HCT116 (cell line): ENCODE data around the gene KCND2. TPM values are rescaled to one million over a fixed set of nuclear protein-coding genes. Genes with fewer than 3 reads are reported as not detected.

Source experiments
- ATAC-seq: fragments of 200-7000 bp; cut with Tn5 transposase; 2 replicates; pipeline ENCODE4 v1.9.1; 2020; ENCODE audit warnings: mild to moderate bottlenecking, moderate library complexity
- BruUV-seq: library from RNA; stranded (reverse); fragments of 400-500 nt; replicated peaks from 2 replicates; lab custom pipeline; 2021; lab: Mats Ljungman, UMichigan
- CTCF ChIA-PET: fragments of 300-600 bp; sonication (Branson Sonifier 250); formaldehyde crosslinking; loops from one replicate; lab custom pipeline; 2021; ENCODE audit warnings: antibody characterized with exemption; lab: Charles Lee
- POLR2A ChIA-PET: fragments of 300-600, 350-600 bp; sonication (Branson Sonifier 250); formaldehyde crosslinking; loops from one replicate; lab custom pipeline; 2021; ENCODE audit warnings: antibody characterized with exemption; lab: Charles Lee
- RAD21 ChIA-PET, 2 experiments: fragments of 300-600 bp; sonication (Branson Sonifier 250); formaldehyde crosslinking; loops; one replicate each; lab custom pipeline; 2023; ENCODE audit warnings: low total read pairs in 2 of 2; ENCODE audit not compliant: uncharacterized antibody in 2 of 2, unreplicated experiment in 2 of 2, low non-redundant PET in 1 of 2; lab: Charles Lee
- DNase-seq: peaks from one replicate; pipeline ENCODE4 v3.0.0-alpha.2; 2010; ENCODE audit warnings: low read depth, low spot score
- H2AFZ ChIP-seq: fragments of 200-600 bp; shearing (Covaris generic), sonication (generic); 2 replicates; pipeline ENCODE4 v1.6.1; 2017; ENCODE audit warnings: low read depth, mixed run types, mixed read lengths, antibody characterized with exemption, low read length; ENCODE audit not compliant: poor library complexity, severe bottlenecking
- H3K27ac ChIP-seq: 2 replicates; pipeline ENCODE4 v1.5.1; 2012; ENCODE audit warnings: low read depth, low read length
- H3K27me3 ChIP-seq: fragments of 200-600 bp; sonication (generic); 2 replicates; pipeline ENCODE4 v1.6.1; 2016; ENCODE audit warnings: mixed run types, low read length, mixed read lengths; ENCODE audit not compliant: insufficient read depth
- H3K36me3 ChIP-seq, 2 experiments: fragments of 200-500 bp in 1 of 2; fragments of 200-600 bp in 1 of 2; sonication (Bioruptor generic) in 1 of 2; sonication (generic) in 1 of 2; 2 replicates each; pipeline versions ENCODE4 v1.5.1 to v1.6.1; 2014 to 2016; ENCODE audit warnings: low read length in 2 of 2, inconsistent platforms in 1 of 2, mixed read lengths in 1 of 2, mixed run types in 1 of 2; ENCODE audit not compliant: insufficient read depth in 2 of 2, control insufficient read depth in 1 of 2
- H3K4me1 ChIP-seq, 2 experiments: fragments of 200-600 bp in 1 of 2; sonication (generic) in 1 of 2; 2 replicates each; pipeline versions ENCODE4 v1.5.1 to v1.6.1; 2012 to 2017; ENCODE audit warnings: low read length in 2 of 2, inconsistent platforms in 1 of 2, mild to moderate bottlenecking in 1 of 2, mixed read lengths in 1 of 2, mixed run types in 1 of 2, moderate library complexity in 1 of 2; ENCODE audit not compliant: insufficient read depth in 2 of 2, control insufficient read depth in 1 of 2
- H3K4me2 ChIP-seq: fragments of 200-600 bp; sonication (generic); 2 replicates; pipeline ENCODE4 v1.6.1; 2017; ENCODE audit warnings: mixed run types, low read length, mixed read lengths
- H3K4me3 ChIP-seq, 2 experiments: fragments of 200-600 bp in 1 of 2; sonication (generic) in 1 of 2; replicated peaks in 1 of 2; 2 replicates each; pipeline ENCODE4 v1.5.1; 2011 to 2016; ENCODE audit warnings: low read length in 2 of 2, control low read depth in 1 of 2, low read depth in 1 of 2, mild to moderate bottlenecking in 1 of 2, mixed read lengths in 1 of 2, mixed run types in 1 of 2
- H3K79me2 ChIP-seq: fragments of 200-600 bp; sonication (generic); 2 replicates; pipeline ENCODE4 v1.6.1; 2017; ENCODE audit warnings: mild to moderate bottlenecking, mixed run types, low read length, moderate library complexity, mixed read lengths; ENCODE audit not compliant: insufficient read depth
- H3K9ac ChIP-seq: fragments of 200-600 bp; sonication (generic); 2 replicates; pipeline ENCODE4 v1.6.1; 2016; ENCODE audit warnings: low read length, mixed read lengths
- H3K9me2 ChIP-seq: fragments of 200-600 bp; sonication (generic), shearing (Covaris generic); 2 replicates; pipeline ENCODE4 v1.6.1; 2017; ENCODE audit warnings: mixed run types, mild to moderate bottlenecking, moderate library complexity; ENCODE audit not compliant: insufficient read depth
- H3K9me3 ChIP-seq, 2 experiments: fragments of 200-500 bp in 1 of 2; fragments of 200-600 bp in 1 of 2; sonication (Bioruptor generic) in 1 of 2; sonication (generic) in 1 of 2; 2 replicates each; pipeline ENCODE4 v1.6.1; 2014 to 2017; ENCODE audit warnings: low read length in 2 of 2, mixed read lengths in 2 of 2, inconsistent platforms in 1 of 2, low read depth in 1 of 2, mild to moderate bottlenecking in 1 of 2, mixed run types in 1 of 2, moderate library complexity in 1 of 2; ENCODE audit not compliant: control insufficient read depth in 1 of 2, insufficient read depth in 1 of 2
- H4K20me1 ChIP-seq: fragments of 200-600 bp; sonication (generic), shearing (Covaris generic); 2 replicates; pipeline ENCODE4 v1.6.1; 2017; ENCODE audit warnings: mixed run types, mild to moderate bottlenecking, moderate library complexity; ENCODE audit not compliant: insufficient read depth
- EGR1 ChIP-seq: IDR thresholded peaks from 2 replicates; pipeline ENCODE4 v1.6.1; 2012; ENCODE audit warnings: low read depth
- EZH2 ChIP-seq: fragments of 200-600 bp; sonication (generic); IDR thresholded peaks from 2 replicates; pipeline ENCODE4 v1.6.1; 2017; ENCODE audit warnings: antibody characterized with exemption, mixed run types
- FOSL1 ChIP-seq: IDR thresholded peaks from 2 replicates; pipeline ENCODE4 v1.6.1; 2012; ENCODE audit warnings: low read depth
- MAX ChIP-seq: IDR thresholded peaks from 2 replicates; pipeline ENCODE4 v1.6.1; 2012
- POLR2A ChIP-seq: IDR thresholded peaks from 2 replicates; pipeline ENCODE4 v1.7.0; 2011; ENCODE audit warnings: borderline replicate concordance; ENCODE audit not compliant: insufficient read depth, insufficient read length; ENCODE audit errors: extremely low read depth
- REST ChIP-seq: IDR thresholded peaks from 2 replicates; pipeline ENCODE4 v1.6.1; 2012; ENCODE audit warnings: low read depth
- SRF ChIP-seq: IDR thresholded peaks from 2 replicates; pipeline ENCODE4 v1.6.1; 2012; ENCODE audit warnings: low read depth
- ZBTB33 ChIP-seq: IDR thresholded peaks from 2 replicates; pipeline ENCODE4 v1.6.1; 2011; ENCODE audit warnings: mild to moderate bottlenecking, low read length, moderate library complexity; ENCODE audit not compliant: insufficient replicate concordance; ENCODE audit errors: extremely low read depth
- ZFX ChIP-seq: fragments of 450-650 bp; IDR thresholded peaks from 2 replicates; pipeline ENCODE4 v1.6.1; 2017
- intact Hi-C: fragments of 100-400 bp; cut with micrococcal nuclease; formaldehyde crosslinking; loops from 2 replicates; pipeline ENCODE4 v1.10.0; 2022
- total RNA-seq: library from RNA; stranded (reverse); gene quantifications from one replicate; pipeline ENCODE4 v1.2.1, GENCODE V29; 2021; ENCODE audit not compliant: unreplicated experiment

KCND2 gene
- total RNA-seq, 1 experiment from 2014 or later: 0.05 TPM

- Histone ChIP-seq H3K4me3 (no peak overlapping the region), H3K4me1 (no peaks in the 10 kb centered on the region), H3K9ac (no peak overlapping the region), H3K9me2 (no peaks in the 10 kb centered on the region), H3K9me3 (no peaks in the 10 kb centered on the region), H2AFZ (no peak overlapping the region), H3K27me3 (no peaks in the 10 kb centered on the region), H3K36me3 (no peaks in the 10 kb centered on the region), H3K4me2 (no peak overlapping the region), H3K79me2 (no peaks in the 10 kb centered on the region), H4K20me1 (no peaks in the 10 kb centered on the region), H3K27ac (no peak overlapping the region)
- no TSS peak for BruUV-seq
- RAD21 ChIA-PET: no interaction called here
- TF ChIP-seq EZH2 (no peak), FOSL1 (no peak), SRF (no peak), POLR2A (no peak)
- intact Hi-C loops: no loop called here
- DNase-seq (no peak), ATAC-seq (no peak)
- CTCF ChIA-PET: no interaction called here
- POLR2A ChIA-PET: no interaction called here
Observed at GRCh38 chr7:120677535-120677934, 404.6 kb downstream of the KCND2 start.

- H3K27ac ChIP-seq: no peak overlapping the region
- TF ChIP-seq MAX (no peak), ZFX (no peak), REST (no peak), EGR1 (no peak), ZBTB33 (no peak)
- H2AFZ ChIP-seq: no peak overlapping the region
- no peak overlapping the region for H3K4me2 ChIP-seq
- no peaks in the 10 kb centered on the region for H3K79me2 ChIP-seq
- H3K27me3 ChIP-seq: no peaks in the 10 kb centered on the region
- CTCF ChIA-PET: no interaction called here
- no peaks in the 10 kb centered on the region for H3K36me3 ChIP-seq
- H3K9ac ChIP-seq: no peak overlapping the region
- H4K20me1 ChIP-seq: no peaks in the 10 kb centered on the region
- H3K9me2 ChIP-seq: no peaks in the 10 kb centered on the region
- POLR2A ChIA-PET: no interaction called here
- RAD21 ChIA-PET: no interaction called here
- ATAC-seq (no peak), DNase-seq (no peak)
- BruUV-seq: no TSS peak
- H3K9me3 ChIP-seq: no peaks in the 10 kb centered on the region
- H3K4me3 ChIP-seq: no peak overlapping the region
- intact Hi-C loops: loop anchor here (1.0 kb wide), 1 partner anchor 21 kb away; no protein-coding TSS in a partner anchor
- H3K4me1 ChIP-seq: no peaks in the 10 kb centered on the region
Observed at GRCh38 chr7:120680985-120681384, 408.0 kb downstream of the KCND2 start.
